Aorta (tissue), 5 donors: ENCODE results near the gene RNASET2. TPM values are rescaled to one million over a fixed set of nuclear protein-coding genes. Genes with fewer than 3 reads are reported as not detected.
"Not testable (repeated sequence)": the region's sequence is repeated elsewhere in the genome, so short reads cannot be mapped to it uniquely, and the experiment has no call there.

Experiments used
- ATAC-seq: fragments of 200-7000 bp; cut with Tn5 transposase; one replicate; pipeline ENCODE4 v1.9.1; 2022; ENCODE audit warnings: moderate library complexity; ENCODE audit not compliant: low FRiP score
- DNase-seq, 2 donors: peaks; one replicate each; pipeline ENCODE4 v3.0.0-alpha.2; 2020
- H3K27ac ChIP-seq, 2 donors: one replicate each; pipeline ENCODE4 v1.5.1; 2013; ENCODE audit warnings: low read length in 2 of 2, mild to moderate bottlenecking in 2 of 2, moderate library complexity in 2 of 2, control low read depth in 1 of 2, inconsistent platforms in 1 of 2, low read depth in 1 of 2
- H3K27me3 ChIP-seq, 2 donors: one replicate each; pipeline ENCODE4 v1.6.1; 2013; ENCODE audit warnings: control low read depth in 1 of 2, low read length in 1 of 2, mild to moderate bottlenecking in 1 of 2, moderate library complexity in 1 of 2; ENCODE audit not compliant: insufficient read depth in 2 of 2, control insufficient read depth in 1 of 2
- H3K36me3 ChIP-seq, 2 donors: one replicate each; pipeline ENCODE4 v1.6.1; 2013; ENCODE audit warnings: control low read depth in 1 of 2, low read length in 1 of 2, mild to moderate bottlenecking in 1 of 2; ENCODE audit not compliant: insufficient read depth in 2 of 2, control insufficient read depth in 1 of 2
- H3K4me1 ChIP-seq, 2 donors: one replicate each; pipeline ENCODE4 v1.6.1; 2013; ENCODE audit warnings: low read length in 2 of 2, control low read depth in 1 of 2, mild to moderate bottlenecking in 1 of 2, moderate library complexity in 1 of 2; ENCODE audit not compliant: insufficient read depth in 2 of 2, control insufficient read depth in 1 of 2
- H3K4me3 ChIP-seq, 2 donors: one replicate each; pipeline ENCODE4 v1.5.1; 2013; ENCODE audit warnings: low read length in 2 of 2, control low read depth in 1 of 2, mild to moderate bottlenecking in 1 of 2
- H3K9me3 ChIP-seq: one replicate; pipeline ENCODE4 v1.6.1; 2013; ENCODE audit warnings: mild to moderate bottlenecking, low read length; ENCODE audit not compliant: control insufficient read depth
- WGBS, 2 donors: extraction: QIAGEN DNeasy Blood & Tissue Kit; methylation state at CpG; one replicate each; pipeline ENCODE4 v1.1.7; 2013; 5-methylcytosine and 5-hydroxymethylcytosine counted together
- intact Hi-C, 2 donors: fragments of 100-400 bp; cut with DNase I; formaldehyde crosslinking; loops; one replicate each; pipeline versions ENCODE4 v1.14.2 to v1.15.0; 2022
- polyA plus RNA-seq, 2 donors: library from polyadenylated mRNA; stranded (reverse); fragments of 200-250 nt; gene quantifications; one replicate each; pipeline ENCODE4 v1.2.3, GENCODE V29; 2013
- total RNA-seq, 2 donors: library from RNA; stranded (reverse); fragmentation: NEBNext Ultra II Directional; extraction: Animal tissue kit (Norgen Biotek cat#: 25700); gene quantifications; one replicate each; pipeline ENCODE4 v1.2.1, GENCODE V29; 2021
- donor health status: healthy with polysubstance abuse.
- donor health status: Bipolar disorder and iron deficiency.
- donor health status: DM: no; HTN: no; CAD: no.
- donor health status: DM: no; HTN: no; CAD: no.
- donor health status: DM: yes; HTN: yes; CAD: no.

The RNASET2 gene
- total and polyA plus RNA-seq, 4 donors, result 23.3 to 64.8 (median 34.4) TPM

- Histone ChIP-seq H3K27ac (no peak overlapping the region), H3K36me3 (no peaks in the 10 kb centered on the region), H3K9me3 (no peaks in the 10 kb centered on the region), H3K4me3 (no peak overlapping the region), H3K27me3 (no peaks in the 10 kb centered on the region), H3K4me1 (no peaks in the 10 kb centered on the region)
- ATAC-seq, result no peak
- no peak for DNase-seq
- intact Hi-C loops, result no loop called here
- WGBS, 2 donors, result 90 to 93% methylated on average over 2 of the region's 2 CpGs
These were observed 39.5 kb downstream of the RNASET2 start for GRCh38 chr6:166916824-166917223.

GRCh38 chr6:166915484-166915883, 40.9 kb downstream of the RNASET2 start:
- H3K9me3 ChIP-seq, H3K27ac ChIP-seq, intact Hi-C loops, DNase-seq, ATAC-seq, H3K4me1 ChIP-seq, H3K4me3 ChIP-seq, H3K36me3 ChIP-seq, H3K27me3 ChIP-seq: not testable (repeated sequence)
- 59 to 68% methylated on average over 8 of the region's 8 CpGs for WGBS, 2 donors

GRCh38 chr6:166914952-166915351, 41.4 kb downstream of the RNASET2 start:
- H3K36me3 ChIP-seq, H3K27me3 ChIP-seq, H3K4me1 ChIP-seq, intact Hi-C loops, H3K4me3 ChIP-seq, DNase-seq, H3K27ac ChIP-seq, ATAC-seq, H3K9me3 ChIP-seq: not testable (repeated sequence)
- 81 to 84% methylated on average over 3 of the region's 3 CpGs for WGBS, 2 donors

GRCh38 chr6:166911248-166911677, 45.1 kb downstream of the RNASET2 start:
- 74 to 79% methylated on average over 5 of the region's 5 CpGs for whole genome bisulfite sequencing, 2 donors
- no peaks in the 10 kb centered on the region for H3K9me3 ChIP-seq
- no peaks in the 10 kb centered on the region for H3K4me1 ChIP-seq
- intact Hi-C loops, result no loop called here
- H3K36me3 ChIP-seq, result no peaks in the 10 kb centered on the region
- no peak for DNase-seq
- ATAC-seq, result no peak
- no peak overlapping the region for H3K4me3 ChIP-seq
- H3K27me3 ChIP-seq, result no peaks in the 10 kb centered on the region
- no peak overlapping the region for H3K27ac ChIP-seq

- no peak overlapping the region for H3K27ac ChIP-seq
- ATAC-seq (no peak), DNase-seq (no peak)
- no peaks in the 10 kb centered on the region for H3K9me3 ChIP-seq
- H3K27me3 ChIP-seq, result no peaks in the 10 kb centered on the region
- 93% methylated on average over 7 of the region's 7 CpGs for WGBS, 2 donors
- intact Hi-C loops, result no loop called here
- no peaks in the 10 kb centered on the region for H3K36me3 ChIP-seq
- H3K4me3 ChIP-seq, result no peak overlapping the region
- H3K4me1 ChIP-seq, result no peaks in the 10 kb centered on the region
These were observed 45.7 kb downstream of the RNASET2 start for GRCh38 chr6:166910601-166911000.

GRCh38 chr6:166908811-166909210, 47.5 kb downstream of the RNASET2 start:
- no peaks in the 10 kb centered on the region for H3K9me3 ChIP-seq
- DNase-seq, result no peak
- H3K4me3 ChIP-seq, result no peak overlapping the region
- ATAC-seq, result no peak
- H3K27ac ChIP-seq, result no peak overlapping the region
- no peaks in the 10 kb centered on the region for H3K27me3 ChIP-seq
- 73 to 79% methylated on average over 2 of the region's 2 CpGs for WGBS, 2 donors
- H3K4me1 ChIP-seq, result no peaks in the 10 kb centered on the region
- intact Hi-C loops, result no loop called here
- H3K36me3 ChIP-seq, result no peaks in the 10 kb centered on the region

GRCh38 chr6:166907871-166908806, 48.2 kb downstream of the RNASET2 start:
- H3K4me1 ChIP-seq, result no peaks in the 10 kb centered on the region
- H3K36me3 ChIP-seq, result no peaks in the 10 kb centered on the region
- no peaks in the 10 kb centered on the region for H3K27me3 ChIP-seq
- no peak for ATAC-seq
- no peak overlapping the region for H3K27ac ChIP-seq
- intact Hi-C loops, result no loop called here
- no peak for DNase-seq
- H3K9me3 ChIP-seq, result no peaks in the 10 kb centered on the region
- no peak overlapping the region for H3K4me3 ChIP-seq
- 70 to 77% methylated on average over 20 of the region's 20 CpGs for WGBS, 2 donors

- Histone ChIP-seq H3K27ac (no peak overlapping the region), H3K9me3 (no peaks in the 10 kb centered on the region), H3K27me3 (no peaks in the 10 kb centered on the region), H3K36me3 (no peaks in the 10 kb centered on the region), H3K4me3 (no peak overlapping the region), H3K4me1 (no peaks in the 10 kb centered on the region)
- DNase-seq (no peak), ATAC-seq (no peak)
- WGBS, 2 donors, result 88 to 92% methylated on average over 8 of the region's 8 CpGs
- intact Hi-C loops, result no loop called here
These were observed 48.9 kb downstream of the RNASET2 start for GRCh38 chr6:166907373-166907841.
